GM18505 (cell line): Measurements from ENCODE around the gene LNX1.

ENCODE experiments used
- ATAC-seq: cut with Tn5 transposase; IDR thresholded peaks from one replicate; pipeline ENCODE4 v1.9.1; 2021; ENCODE audit not compliant: unreplicated experiment
- POLR2A ChIP-seq: IDR thresholded peaks from 4 replicates; pipeline ENCODE4 v1.6.1; 2011; ENCODE audit warnings: borderline replicate concordance; ENCODE audit not compliant: insufficient read depth, insufficient read length; ENCODE audit errors: extremely low read depth

The LNX1 gene

GRCh38 chr4:53532521-53532920 is 58.8 kb downstream of the LNX1 start:
- no peak for TF ChIP-seq POLR2A
- no peak for ATAC-seq

GRCh38 chr4:53531585-53532224 is 59.6 kb downstream of the LNX1 start:
- no peak for TF ChIP-seq POLR2A

GRCh38 chr4:53529025-53529424 is 62.3 kb downstream of the LNX1 start:
- TF ChIP-seq POLR2A = no peak
- no peak for ATAC-seq

More at GRCh38 chr4:53531585-53532224, 59.6 kb downstream of the LNX1 start:
- ATAC-seq = no peak

GRCh38 chr4:53527930-53528329 is 63.4 kb downstream of the LNX1 start:
- TF ChIP-seq POLR2A = no peak
- ATAC-seq = no peak

- no peak for ATAC-seq
- no peak for TF ChIP-seq POLR2A
Observed at GRCh38 chr4:53527326-53527725, 64.0 kb downstream of the LNX1 start.

GRCh38 chr4:53522334-53522733 is 69.0 kb downstream of the LNX1 start:
- TF ChIP-seq POLR2A = no peak
- ATAC-seq = no peak

GRCh38 chr4:53520116-53520515 is 71.2 kb downstream of the LNX1 start:
- no peak for ATAC-seq
- TF ChIP-seq POLR2A = no peak

GRCh38 chr4:53518807-53519206 is 72.5 kb downstream of the LNX1 start:
- no peak for TF ChIP-seq POLR2A
- ATAC-seq = no peak

GRCh38 chr4:53515076-53515475 is 76.2 kb downstream of the LNX1 start:
- no peak for ATAC-seq
- no peak for TF ChIP-seq POLR2A

- no peak for ATAC-seq
- no peak for TF ChIP-seq POLR2A
Observed at GRCh38 chr4:53514509-53514908, 76.8 kb downstream of the LNX1 start.

- no peak for ATAC-seq
- TF ChIP-seq POLR2A = no peak
Observed at GRCh38 chr4:53512608-53513007, 78.7 kb downstream of the LNX1 start.

- TF ChIP-seq POLR2A = no peak
- no peak for ATAC-seq
Observed at GRCh38 chr4:53511014-53511413, 80.3 kb downstream of the LNX1 start.

GRCh38 chr4:53510321-53510720 is 81.0 kb downstream of the LNX1 start:
- no peak for ATAC-seq
- no peak for TF ChIP-seq POLR2A

GRCh38 chr4:53508446-53508845 is 82.8 kb downstream of the LNX1 start:
- ATAC-seq = no peak
- no peak for TF ChIP-seq POLR2A

GRCh38 chr4:53507671-53508286 is 83.5 kb downstream of the LNX1 start:
- TF ChIP-seq POLR2A = no peak
- ATAC-seq = no peak

GRCh38 chr4:53507058-53507457 is 84.2 kb downstream of the LNX1 start:
- no peak for ATAC-seq
- no peak for TF ChIP-seq POLR2A

- ATAC-seq = no peak
- no peak for TF ChIP-seq POLR2A
Observed at GRCh38 chr4:53505947-53506346, 85.3 kb downstream of the LNX1 start.
